NCI-H526 (cell line): ENCODE data around the gene NPHS2.
"Not testable (repeated sequence)": the region's sequence is repeated elsewhere in the genome, so short reads cannot be mapped to it uniquely, and the experiment has no call there.

Source experiments
- DNase-seq, 2 experiments: peaks; one replicate each; lab custom pipeline; 2025; lab: John Stamatoyannopoulos, UW

Gene NPHS2

GRCh38 chr1:179547021-179547535 lies 28.7 kb downstream of the NPHS2 start:
- no peak for DNase-seq

GRCh38 chr1:179545321-179545720 lies 30.4 kb downstream of the NPHS2 start:
- DNase-seq = no peak

GRCh38 chr1:179541774-179542173 lies 34.0 kb downstream of the NPHS2 start:
- no peak for DNase-seq

GRCh38 chr1:179530352-179530751 lies 45.4 kb downstream of the NPHS2 start:
- DNase-seq = no peak

GRCh38 chr1:179529482-179530195 lies 46.1 kb downstream of the NPHS2 start:
- no peak for DNase-seq

GRCh38 chr1:179518544-179518943 lies 57.2 kb downstream of the NPHS2 start:
- not testable (repeated sequence) for DNase-seq

GRCh38 chr1:179516976-179517705 lies 58.6 kb downstream of the NPHS2 start:
- no peak for DNase-seq

GRCh38 chr1:179510038-179510437 lies 65.7 kb downstream of the NPHS2 start:
- no peak for DNase-seq

- no peak for DNase-seq
These were observed 66.4 kb downstream of the NPHS2 start for GRCh38 chr1:179509384-179509783.

- no peak for DNase-seq
These were observed 69.5 kb downstream of the NPHS2 start for GRCh38 chr1:179506199-179506598.
